K562 (cell line): Measurements from ENCODE around the gene ANXA9. TPM values are rescaled to one million over a fixed set of nuclear protein-coding genes. Genes with fewer than 3 reads are reported as not detected.
A peak's percentile ranks its signal among the peaks of the same experiment; 100 is the strongest.

Source experiments
- BCOR ChIP-seq: fragments of 450-650 bp; IDR thresholded peaks from 2 replicates; pipeline ENCODE4 v1.6.1; 2016
- CBX3 ChIP-seq, 2 experiments: IDR thresholded peaks; 1 replicate in 1 of 2; 2 replicates in 1 of 2; pipeline ENCODE4 v1.6.1; 2012; ENCODE audit warnings: inconsistent platforms in 2 of 2, low read length in 2 of 2, borderline replicate concordance in 1 of 2, control low read depth in 1 of 2
- CCAR2 ChIP-seq: fragments of 200-400 bp; formaldehyde crosslinking; IDR thresholded peaks from 2 replicates; pipeline ENCODE4 v1.6.1; 2017; ENCODE audit warnings: mild to moderate bottlenecking, low read depth, low read length
- CREM ChIP-seq: IDR thresholded peaks from 2 replicates; pipeline ENCODE4 v1.6.1; 2014; ENCODE audit warnings: antibody characterized with exemption, low read depth
- CTBP1 ChIP-seq: fragments of 450-650 bp; IDR thresholded peaks from 2 replicates; pipeline ENCODE4 v1.6.1; 2016; ENCODE audit warnings: borderline replicate concordance
- EP300 ChIP-seq: IDR thresholded peaks from 2 replicates; pipeline ENCODE4 v1.6.1; 2012; ENCODE audit warnings: low read length, improper control_type of control experiment
- GABPA ChIP-seq: fragments of 200-800 bp; sonication (Bioruptor generic); conservative IDR thresholded peaks from 2 replicates; pipeline ENCODE4 v1.6.1; 2016; ENCODE audit warnings: low read depth, missing genetic modification characterization, missing compliant biosample characterization
- GABPB1 ChIP-seq: sonication (generic); formaldehyde crosslinking; IDR thresholded peaks from 2 replicates; pipeline ENCODE4 v1.8.0; 2022; ENCODE audit warnings: mild to moderate bottlenecking, missing genetic modification reagents
- HDAC3 ChIP-seq: fragments of 450-650 bp; IDR thresholded peaks from 2 replicates; pipeline ENCODE4 v1.6.1; 2018; ENCODE audit warnings: borderline replicate concordance, mild to moderate bottlenecking, moderate library complexity; ENCODE audit not compliant: partially characterized antibody
- L3MBTL2 ChIP-seq: fragments of 450-650 bp; IDR thresholded peaks from 2 replicates; pipeline ENCODE4 v1.6.1; 2016; ENCODE audit warnings: mild to moderate bottlenecking, moderate library complexity
- MCM5 ChIP-seq: fragments of 450-650 bp; IDR thresholded peaks from 2 replicates; pipeline ENCODE4 v1.6.1; 2016; ENCODE audit warnings: low read depth
- MXI1 ChIP-seq: IDR thresholded peaks from 2 replicates; pipeline ENCODE4 v1.6.1; 2011; ENCODE audit warnings: low read depth, mild to moderate bottlenecking, improper control_type of control experiment, low read length
- NFATC3 ChIP-seq: fragments of 450-650 bp; IDR thresholded peaks from 2 replicates; pipeline ENCODE4 v1.6.1; 2017; ENCODE audit warnings: mild to moderate bottlenecking
- NFIC ChIP-seq: fragments of 450-650 bp; IDR thresholded peaks from 2 replicates; pipeline ENCODE4 v1.6.1; 2017; ENCODE audit warnings: mild to moderate bottlenecking, inconsistent platforms
- POLR2B ChIP-seq: fragments of 450-650 bp; IDR thresholded peaks from 2 replicates; pipeline ENCODE4 v1.6.1; 2018; ENCODE audit warnings: low read depth; ENCODE audit not compliant: partially characterized antibody
- POLR2G ChIP-seq: fragments of 200-400 bp; formaldehyde crosslinking; IDR thresholded peaks from 2 replicates; pipeline ENCODE4 v1.6.1; 2017; ENCODE audit warnings: low read depth, mild to moderate bottlenecking, antibody characterized with exemption, low read length, moderate library complexity
- SRF ChIP-seq, 2 experiments: fragments of 250-450, 450-650 bp in 1 of 2; sonication (Bioruptor Pico) in 1 of 2; sonication (generic) in 1 of 2; formaldehyde crosslinking; IDR thresholded peaks; 2 replicates each; pipeline versions ENCODE4 v1.5.0 to v1.5.1; 2020 to 2022; ENCODE audit warnings: mild to moderate bottlenecking in 1 of 2, missing genetic modification reagents in 1 of 2
- TGIF2 ChIP-seq: sonication (generic); formaldehyde crosslinking; IDR thresholded peaks from 2 replicates; pipeline ENCODE4 v1.8.1; 2022; ENCODE audit warnings: mild to moderate bottlenecking, missing genetic modification reagents, moderate library complexity
- ZC3H8 ChIP-seq: fragments of 450-650 bp; IDR thresholded peaks from 2 replicates; pipeline ENCODE4 v1.6.1; 2017
- ZNF780A ChIP-seq: fragments of 250-450 bp; sonication (Bioruptor Pico); IDR thresholded peaks from 2 replicates; pipeline ENCODE4 v1.5.0; 2021; ENCODE audit warnings: mild to moderate bottlenecking
- polyA plus RNA-seq, 8 experiments: library from polyadenylated mRNA; depleted of rRNA in 4 of 8; stranded (reverse) in 5 of 8; unstranded in 3 of 8; fragments of >200 nt; fragmentation: Nextera tagmentation in 2 of 8; fragmentation: Illumina TruSeq in 1 of 8; extraction: Ambion mirVana in 2 of 8; extraction: Trizol in 1 of 8; gene quantifications; 2 replicates each; pipeline versions ENCODE4 v1.2.1 to v1.2.3, GENCODE V29; 2011 to 2014; ENCODE audit warnings: inconsistent platforms in 1 of 8, missing spikeins in 1 of 8
- total RNA-seq, 7 experiments: library from RNA; depleted of rRNA in 6 of 7; stranded (reverse); fragments of >200 nt in 6 of 7; fragmentation: Illumina TruSeq in 2 of 7; extraction: Trizol in 2 of 7; gene quantifications; 2 replicates each; pipeline versions ENCODE4 v1.2.1 to v1.2.3, GENCODE V29; 2011 to 2021; ENCODE audit warnings: low replicate concordance in 1 of 7
- TF ChIP-seq, protein P1 (sequence below): sonication (generic); formaldehyde crosslinking; IDR thresholded peaks from 2 replicates; pipeline ENCODE4 v1.8.1; 2023; ENCODE audit warnings: mild to moderate bottlenecking, missing genetic modification reagents
- TF ChIP-seq, protein P2 (sequence below): fragments of 250-450 bp; sonication (Bioruptor Pico); IDR thresholded peaks from 2 replicates; pipeline ENCODE4 v1.9.0; 2021; ENCODE audit warnings: mild to moderate bottlenecking
- TF ChIP-seq, protein P3 (sequence below): fragments of 250-450 bp; sonication (Bioruptor Pico); IDR thresholded peaks from 2 replicates; pipeline ENCODE4 v1.5.0; 2020; ENCODE audit warnings: mild to moderate bottlenecking, borderline replicate concordance
- TF ChIP-seq, protein P4 (sequence below): fragments of 450-650 bp; conservative IDR thresholded peaks from 2 replicates; pipeline ENCODE4 v1.6.1; 2016; ENCODE audit warnings: missing genetic modification characterization, low read depth, mild to moderate bottlenecking, missing compliant biosample characterization, moderate library complexity

Gene ANXA9
- total and polyA plus RNA-seq, 9 of the 15 experiments (the other 6 are each of a cell fraction or from before 2014, with no cell fraction given): 0.24 to 1.6 (median 0.57) TPM

DNA sequence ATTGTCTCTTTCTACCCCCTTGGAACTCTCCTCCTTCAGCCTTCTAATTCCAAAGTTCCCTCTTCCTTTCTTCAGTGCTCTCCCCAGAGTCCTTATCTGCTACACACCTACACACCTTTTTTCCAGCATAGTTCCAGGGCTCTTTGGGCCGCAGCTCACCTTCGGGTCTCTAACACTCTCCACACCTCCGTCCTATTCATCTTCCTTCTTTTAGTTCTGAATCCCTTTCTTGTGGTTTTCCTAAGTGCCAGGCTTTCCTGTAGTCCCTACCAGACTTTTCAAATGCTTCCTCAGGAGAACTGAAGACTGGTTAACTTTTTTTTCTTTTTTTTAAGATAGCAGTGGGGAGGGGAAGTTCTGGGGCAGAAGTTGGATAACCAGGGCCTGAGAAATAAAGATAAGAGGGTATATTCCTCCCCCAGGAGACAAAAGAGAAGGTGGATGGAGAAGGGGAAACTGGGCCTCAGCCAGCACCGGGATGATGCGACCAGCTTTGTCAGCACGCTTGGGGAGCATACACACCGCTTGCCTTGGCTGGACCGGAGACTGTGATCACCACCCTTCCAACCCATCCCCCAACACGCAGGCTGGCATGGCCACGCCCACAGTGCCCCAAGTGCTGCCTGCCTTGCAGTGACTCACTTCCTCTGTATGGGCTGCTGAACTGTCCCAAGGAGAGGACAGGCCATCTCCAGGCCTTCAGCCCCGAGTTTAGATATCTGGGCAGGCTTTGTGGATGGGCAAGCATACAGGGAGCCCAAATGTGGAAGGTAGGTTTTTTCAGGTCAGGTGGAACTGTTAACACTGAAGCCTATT is 5.0 kb upstream of the ANXA9 start (continued):
- 0 out of 2 replicates have a peak, but pooled peaks have one; percentile 16 for TF ChIP-seq MXI1
- TF ChIP-seq, protein P1, sequence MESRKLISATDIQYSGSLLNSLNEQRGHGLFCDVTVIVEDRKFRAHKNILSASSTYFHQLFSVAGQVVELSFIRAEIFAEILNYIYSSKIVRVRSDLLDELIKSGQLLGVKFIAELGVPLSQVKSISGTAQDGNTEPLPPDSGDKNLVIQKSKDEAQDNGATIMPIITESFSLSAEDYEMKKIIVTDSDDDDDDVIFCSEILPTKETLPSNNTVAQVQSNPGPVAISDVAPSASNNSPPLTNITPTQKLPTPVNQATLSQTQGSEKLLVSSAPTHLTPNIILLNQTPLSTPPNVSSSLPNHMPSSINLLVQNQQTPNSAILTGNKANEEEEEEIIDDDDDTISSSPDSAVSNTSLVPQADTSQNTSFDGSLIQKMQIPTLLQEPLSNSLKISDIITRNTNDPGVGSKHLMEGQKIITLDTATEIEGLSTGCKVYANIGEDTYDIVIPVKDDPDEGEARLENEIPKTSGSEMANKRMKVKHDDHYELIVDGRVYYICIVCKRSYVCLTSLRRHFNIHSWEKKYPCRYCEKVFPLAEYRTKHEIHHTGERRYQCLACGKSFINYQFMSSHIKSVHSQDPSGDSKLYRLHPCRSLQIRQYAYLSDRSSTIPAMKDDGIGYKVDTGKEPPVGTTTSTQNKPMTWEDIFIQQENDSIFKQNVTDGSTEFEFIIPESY (CRISPR knock-in tag): peak; percentile 52; the same call in 1 of the 2 replicates
- TF ChIP-seq, protein P2, sequence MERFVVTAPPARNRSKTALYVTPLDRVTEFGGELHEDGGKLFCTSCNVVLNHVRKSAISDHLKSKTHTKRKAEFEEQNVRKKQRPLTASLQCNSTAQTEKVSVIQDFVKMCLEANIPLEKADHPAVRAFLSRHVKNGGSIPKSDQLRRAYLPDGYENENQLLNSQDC (CRISPR knock-in tag): peak; percentile 57; the same call in 1 of the 2 replicates
- TF ChIP-seq GABPA: peak; percentile 51
- TF ChIP-seq SRF (CRISPR knock-in tag; IDR thresholded peaks at IDR 0.05): 0 out of 4 replicates have a peak, but pooled peaks of 1 of the 2 experiments have one; percentile 50
- TF ChIP-seq HDAC3: peak; percentile 71
- peak; percentile 73 for TF ChIP-seq NFATC3
- peak; percentile 73 for TF ChIP-seq GABPB1 (CRISPR knock-in tag)
- TF ChIP-seq, protein P3, sequence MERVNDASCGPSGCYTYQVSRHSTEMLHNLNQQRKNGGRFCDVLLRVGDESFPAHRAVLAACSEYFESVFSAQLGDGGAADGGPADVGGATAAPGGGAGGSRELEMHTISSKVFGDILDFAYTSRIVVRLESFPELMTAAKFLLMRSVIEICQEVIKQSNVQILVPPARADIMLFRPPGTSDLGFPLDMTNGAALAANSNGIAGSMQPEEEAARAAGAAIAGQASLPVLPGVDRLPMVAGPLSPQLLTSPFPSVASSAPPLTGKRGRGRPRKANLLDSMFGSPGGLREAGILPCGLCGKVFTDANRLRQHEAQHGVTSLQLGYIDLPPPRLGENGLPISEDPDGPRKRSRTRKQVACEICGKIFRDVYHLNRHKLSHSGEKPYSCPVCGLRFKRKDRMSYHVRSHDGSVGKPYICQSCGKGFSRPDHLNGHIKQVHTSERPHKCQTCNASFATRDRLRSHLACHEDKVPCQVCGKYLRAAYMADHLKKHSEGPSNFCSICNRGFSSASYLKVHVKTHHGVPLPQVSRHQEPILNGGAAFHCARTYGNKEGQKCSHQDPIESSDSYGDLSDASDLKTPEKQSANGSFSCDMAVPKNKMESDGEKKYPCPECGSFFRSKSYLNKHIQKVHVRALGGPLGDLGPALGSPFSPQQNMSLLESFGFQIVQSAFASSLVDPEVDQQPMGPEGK (CRISPR knock-in tag): peak; percentile 12; the same call in 1 of the 2 replicates
- TF ChIP-seq L3MBTL2: peak; percentile 38
- TF ChIP-seq TGIF2 (CRISPR knock-in tag): no peak
- TF ChIP-seq POLR2G: peak; percentile 63
- TF ChIP-seq, protein P4, sequence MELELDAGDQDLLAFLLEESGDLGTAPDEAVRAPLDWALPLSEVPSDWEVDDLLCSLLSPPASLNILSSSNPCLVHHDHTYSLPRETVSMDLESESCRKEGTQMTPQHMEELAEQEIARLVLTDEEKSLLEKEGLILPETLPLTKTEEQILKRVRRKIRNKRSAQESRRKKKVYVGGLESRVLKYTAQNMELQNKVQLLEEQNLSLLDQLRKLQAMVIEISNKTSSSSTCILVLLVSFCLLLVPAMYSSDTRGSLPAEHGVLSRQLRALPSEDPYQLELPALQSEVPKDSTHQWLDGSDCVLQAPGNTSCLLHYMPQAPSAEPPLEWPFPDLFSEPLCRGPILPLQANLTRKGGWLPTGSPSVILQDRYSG: peak; percentile 74; the same call in 1 of the 2 replicates
- peak; percentile 19 for TF ChIP-seq POLR2B
- TF ChIP-seq ZC3H8: no peak
- peak; percentile 72 for TF ChIP-seq CREM
- no peak for TF ChIP-seq CCAR2
- TF ChIP-seq CBX3 (IDR thresholded peaks at IDR 0.05; ENCODE audit: borderline replicate concordance in 1 of 2, low read length in 2 of 2): peak in 1 of 2 experiments; percentile 55; a peak in 2 of 3 replicates
- TF ChIP-seq CTBP1: peak; percentile 98
- no peak for TF ChIP-seq ZNF780A
- no peak for TF ChIP-seq MCM5
- peak; percentile 77 for TF ChIP-seq BCOR
- peak; percentile 92 for TF ChIP-seq NFIC
- TF ChIP-seq EP300: peak; percentile 94
